Hepatic stellate cell (primary cell): ENCODE measurements around the gene FNTB.
"Not testable (repeated sequence)": the region's sequence is repeated elsewhere in the genome, so short reads cannot be mapped to it uniquely, and the experiment has no call there.

Source experiments
- DNase-seq: peaks from one replicate; pipeline ENCODE4 v3.0.0; 2011; ENCODE audit warnings: low spot score

FNTB gene

GRCh38 chr14:65087835-65088234, 101.1 kb downstream of the FNTB start:
- DNase-seq = not testable (repeated sequence)

DNA sequence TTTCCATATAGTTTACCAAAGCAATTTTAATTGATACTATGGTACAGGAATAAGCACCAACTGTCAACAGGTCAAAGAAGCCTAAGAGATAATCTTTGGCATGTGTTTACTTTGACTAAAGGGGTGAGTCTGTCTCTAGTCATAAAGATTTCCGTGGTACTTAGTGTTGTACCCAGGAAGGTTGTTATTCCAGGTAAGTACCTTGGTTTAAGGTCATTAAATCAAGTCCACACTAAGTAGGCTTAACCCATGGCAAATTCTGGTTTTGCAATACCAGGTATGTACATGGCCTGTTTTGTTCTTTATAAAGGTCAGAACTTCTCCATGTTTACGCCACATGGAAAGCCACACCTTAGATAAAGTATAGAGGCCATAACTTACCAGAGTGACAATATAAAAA, 105.7 kb downstream of the FNTB start:
- no peak for DNase-seq

DNA sequence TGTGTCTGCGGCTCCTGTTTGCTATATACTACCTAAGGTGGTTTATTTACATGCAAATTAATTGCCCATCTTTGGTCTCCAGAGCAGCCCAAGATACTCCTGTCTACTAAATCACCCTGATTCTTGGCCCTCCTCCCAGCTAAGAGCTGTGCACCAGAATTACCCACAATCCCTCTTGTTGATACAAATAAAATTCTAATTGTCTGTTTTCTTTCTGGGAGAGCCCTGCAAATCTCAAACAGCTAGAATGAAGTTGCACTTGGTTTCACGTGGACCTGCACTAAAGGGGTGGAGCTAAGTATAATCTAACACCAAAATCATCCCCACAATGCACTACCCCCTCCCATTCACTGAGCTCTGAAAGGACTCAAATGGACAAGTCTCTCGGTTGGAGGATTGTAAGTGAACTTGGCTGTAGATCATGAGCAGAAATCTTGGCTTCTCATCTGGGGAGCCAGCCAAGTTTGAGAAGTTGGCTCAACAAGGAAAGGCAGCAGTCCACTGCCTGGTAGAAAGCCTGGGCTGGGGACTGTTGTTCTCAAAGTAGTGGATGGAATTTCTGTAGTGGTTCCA, 109.0 kb downstream of the FNTB start:
- no peak for DNase-seq

GRCh38 chr14:65096323-65097089, 109.8 kb downstream of the FNTB start:
- no peak for DNase-seq

GRCh38 chr14:65098586-65098985, 111.9 kb downstream of the FNTB start:
- DNase-seq = no peak

- no peak for DNase-seq
Observed at GRCh38 chr14:65100922-65101541, 114.3 kb downstream of the FNTB start.

DNA sequence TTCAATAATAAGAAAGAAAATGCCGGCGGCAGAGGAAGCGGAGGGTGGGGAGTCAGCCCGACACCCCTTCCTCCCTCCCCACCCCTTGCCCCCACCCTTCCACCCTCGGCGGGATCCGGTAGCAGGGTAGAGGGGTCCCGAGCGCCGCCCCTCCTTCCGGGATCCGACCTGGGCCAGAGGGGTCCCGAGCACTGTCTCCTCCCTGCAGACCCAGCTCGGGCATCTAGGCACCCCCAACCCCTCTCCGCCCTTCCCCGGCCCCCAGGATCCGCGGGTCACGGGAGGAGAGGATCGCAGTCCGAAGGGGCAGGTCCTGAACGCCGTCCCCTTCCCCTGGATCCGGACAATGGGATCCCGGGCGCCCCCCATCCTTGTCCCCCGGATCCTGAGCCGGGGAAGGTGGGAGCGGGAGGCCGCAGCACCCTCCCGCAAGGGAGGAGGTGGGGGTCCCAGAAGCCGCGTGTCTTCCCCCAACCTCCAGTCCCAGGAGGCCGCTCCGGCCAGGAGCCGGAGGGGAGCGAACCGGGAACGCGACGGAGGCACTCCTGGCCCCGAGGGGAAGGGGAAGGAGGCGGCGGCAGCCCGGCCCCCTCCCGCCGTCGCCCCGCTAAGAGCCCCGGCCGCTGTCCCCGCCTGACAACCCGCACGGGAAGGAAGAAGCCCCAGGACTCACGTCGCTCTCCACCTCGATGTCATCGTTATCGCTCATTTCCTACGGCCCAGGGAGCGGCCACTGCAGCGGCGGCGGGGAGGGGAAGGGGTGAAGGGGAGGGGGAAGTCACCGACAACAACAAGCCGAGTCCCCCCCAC, 115.1 kb downstream of the FNTB start:
- no peak for DNase-seq

- peak; percentile 97 for DNase-seq
Observed at GRCh38 chr14:65102441-65103149, 115.9 kb downstream of the FNTB start, which contains the start of gene MAX. MAX (minus strand) TSS chr14:65102517; CDS start chr14:65102339, 178 bp downstream.

DNA sequence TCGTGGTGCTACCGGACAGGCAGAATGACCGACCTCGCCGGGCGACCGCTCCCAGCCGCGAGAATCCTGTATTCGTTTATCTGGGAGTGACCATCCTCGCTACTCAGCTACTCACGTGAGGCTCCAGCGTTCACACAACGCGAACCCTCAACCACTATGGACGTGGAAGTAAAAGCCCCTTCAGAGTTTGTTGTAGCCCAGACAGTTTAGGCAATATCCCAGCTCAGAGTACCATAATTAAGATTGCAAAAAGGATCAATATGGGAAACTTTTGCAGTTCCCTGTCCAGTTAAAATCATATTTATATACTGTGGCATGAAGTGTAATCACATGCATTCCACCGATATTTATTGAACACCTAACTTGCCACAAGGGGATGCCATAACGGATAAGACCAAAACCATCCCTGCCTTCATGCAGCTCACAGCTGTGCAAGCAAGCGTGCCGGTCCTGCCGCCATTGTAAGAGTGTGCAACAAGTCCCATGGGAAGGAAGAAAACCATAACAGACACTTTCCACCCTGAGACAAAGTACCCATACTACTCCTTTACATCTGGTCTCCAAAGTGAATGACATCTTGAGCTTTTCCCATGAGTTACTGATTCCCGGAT, 116.6 kb downstream of the FNTB start:
- no peak for DNase-seq

GRCh38 chr14:65104791-65105190, 118.1 kb downstream of the FNTB start:
- no peak for DNase-seq

DNA sequence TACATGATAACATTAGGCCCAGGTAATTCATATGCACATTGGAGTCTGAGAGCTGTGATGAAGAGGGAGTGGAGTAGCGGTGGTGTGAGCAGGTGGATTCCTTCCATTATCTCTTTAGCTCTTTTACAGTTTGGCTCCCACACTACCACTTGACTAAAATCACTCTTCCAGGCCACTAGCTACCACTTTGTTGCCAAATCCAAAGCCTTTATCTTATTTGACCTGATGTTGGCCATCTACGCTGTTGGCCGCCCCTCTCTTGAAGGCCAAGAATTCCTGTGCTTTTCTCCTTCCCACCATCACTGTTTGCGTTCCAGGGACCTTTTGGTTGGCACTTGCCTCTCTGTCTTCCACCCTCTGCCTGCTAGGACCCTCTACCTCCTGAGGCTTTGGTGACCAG, 119.6 kb downstream of the FNTB start:
- no peak for DNase-seq

GRCh38 chr14:65106736-65107135, 120.0 kb downstream of the FNTB start:
- DNase-seq = no peak

DNA sequence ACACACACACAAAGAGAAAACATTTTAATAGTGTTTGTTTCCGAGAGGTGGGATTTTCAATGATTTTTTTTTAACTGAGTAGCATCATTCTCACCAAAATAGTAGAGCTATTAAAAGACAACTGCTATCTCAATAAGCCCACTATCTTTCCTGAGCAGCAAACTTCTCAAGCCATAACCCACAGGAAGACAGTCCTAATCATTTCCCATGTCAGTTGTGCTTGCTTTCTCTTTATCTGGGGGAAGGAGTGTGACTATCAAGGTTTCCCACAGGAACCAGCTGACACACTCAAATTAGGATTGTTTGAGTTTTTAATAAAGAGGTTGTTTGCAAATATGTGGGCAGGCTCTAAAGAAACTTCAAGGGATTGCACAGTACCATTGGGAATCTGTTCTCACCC, 120.5 kb downstream of the FNTB start:
- no peak for DNase-seq

- no peak for DNase-seq
Observed at GRCh38 chr14:65109357-65109756, 122.7 kb downstream of the FNTB start.

DNA sequence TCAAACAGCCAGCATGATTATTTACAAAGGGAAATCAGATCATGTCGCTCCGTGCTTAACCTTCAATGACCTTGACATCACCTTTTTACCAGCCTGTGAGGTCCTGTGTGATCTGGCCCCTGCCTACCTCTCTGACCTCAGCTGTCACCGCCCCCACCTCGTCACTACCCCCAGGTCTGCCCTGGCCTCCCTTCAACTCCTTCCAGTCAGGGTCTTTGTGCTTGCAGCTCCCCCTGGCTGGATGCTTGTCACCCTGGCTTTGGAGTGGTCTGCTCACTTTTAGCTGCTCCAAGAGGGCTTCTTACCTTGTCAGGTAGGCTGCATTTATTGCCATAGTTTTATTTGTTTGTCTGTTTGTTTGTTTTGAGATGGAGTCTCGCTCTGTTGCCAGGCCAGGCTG, 123.8 kb downstream of the FNTB start:
- DNase-seq = no peak
